ENCODE data around the gene SRP68.

The SRP68 gene

GRCh38 chr17:76034428-76035350 lies 37.6 kb downstream of the SRP68 start:
- Histone ChIP-seq H3K27me3 (ENCODE audit: control insufficient read depth, insufficient read depth, low read length) (no peaks in the 10 kb centered on the region), H3K9me3 (replicated peaks; ENCODE audit: low read length) (no peaks in the 10 kb centered on the region), H3K9ac (ENCODE audit: low read depth, low read length) (no peak overlapping the region), H3K36me3 (ENCODE audit: insufficient read depth, low read length) (peaks cover 14% of the 10 kb centered on the region), H3K4me2 (ENCODE audit: low read length) (no peak overlapping the region), H3K4me3 (ENCODE audit: low read length) (no peak overlapping the region), H3K4me1 (ENCODE audit: control insufficient read depth, insufficient read depth, low read length) (peaks cover 7% of the 10 kb centered on the region)

GRCh38 chr17:76033139-76033538 lies 39.2 kb downstream of the SRP68 start:
- Histone ChIP-seq H3K9me3 (replicated peaks; ENCODE audit: low read length) (no peaks in the 10 kb centered on the region), H3K9ac (ENCODE audit: low read depth, low read length) (no peak overlapping the region), H3K4me3 (ENCODE audit: low read length) (no peak overlapping the region), H3K4me1 (ENCODE audit: control insufficient read depth, insufficient read depth, low read length) (peaks cover 12% of the 10 kb centered on the region), H3K27me3 (ENCODE audit: control insufficient read depth, insufficient read depth, low read length) (no peaks in the 10 kb centered on the region), H3K36me3 (ENCODE audit: insufficient read depth, low read length) (peaks cover 4% of the 10 kb centered on the region), H3K4me2 (ENCODE audit: low read length) (no peak overlapping the region)

GRCh38 chr17:76032780-76033108 lies 39.6 kb downstream of the SRP68 start:
- no peak overlapping the region for H3K9ac ChIP-seq (ENCODE audit: low read depth, low read length)
- no peak overlapping the region for H3K4me3 ChIP-seq (ENCODE audit: low read length)
- peaks cover 12% of the 10 kb centered on the region for H3K4me1 ChIP-seq (ENCODE audit: control insufficient read depth, insufficient read depth, low read length)

GRCh38 chr17:76032073-76032779 lies 40.1 kb downstream of the SRP68 start:
- H3K4me3 ChIP-seq (ENCODE audit: low read length): no peak overlapping the region
- no peak overlapping the region for H3K9ac ChIP-seq (ENCODE audit: low read depth, low read length)
- H3K36me3 ChIP-seq (ENCODE audit: insufficient read depth, low read length): no peaks in the 10 kb centered on the region
- H3K27me3 ChIP-seq (ENCODE audit: control insufficient read depth, insufficient read depth, low read length): no peaks in the 10 kb centered on the region
- peaks cover 12% of the 10 kb centered on the region for H3K4me1 ChIP-seq (ENCODE audit: control insufficient read depth, insufficient read depth, low read length)
- no peak overlapping the region for H3K4me2 ChIP-seq (ENCODE audit: low read length)
- no peaks in the 10 kb centered on the region for H3K9me3 ChIP-seq (replicated peaks; ENCODE audit: low read length)

More at GRCh38 chr17:76032780-76033108, 39.6 kb downstream of the SRP68 start:
- Histone ChIP-seq H3K36me3 (ENCODE audit: insufficient read depth, low read length) (peaks cover under 1% of the 10 kb centered on the region), H3K27me3 (ENCODE audit: control insufficient read depth, insufficient read depth, low read length) (no peaks in the 10 kb centered on the region), H3K4me2 (ENCODE audit: low read length) (no peak overlapping the region), H3K9me3 (replicated peaks; ENCODE audit: low read length) (no peaks in the 10 kb centered on the region)

GRCh38 chr17:76027159-76027839 lies 45.0 kb downstream of the SRP68 start, which contains the start of gene EVPL:
Gene EVPL (minus strand): TSS chr17:76027306. CDS start chr17:76027198, 108 bp downstream.
- Histone ChIP-seq H3K4me1 (ENCODE audit: control insufficient read depth, insufficient read depth, low read length) (peaks cover 12% of the 10 kb centered on the region), H3K27me3 (ENCODE audit: control insufficient read depth, insufficient read depth, low read length) (no peaks in the 10 kb centered on the region), H3K4me2 (ENCODE audit: low read length) (no peak within 1 kb of the TSS), H3K4me3 (ENCODE audit: low read length) (no peak within 1 kb of the TSS), H3K9ac (ENCODE audit: low read depth, low read length) (no peak within 1 kb of the TSS), H3K36me3 (ENCODE audit: insufficient read depth, low read length) (no peaks in the 10 kb centered on the region), H3K9me3 (replicated peaks; ENCODE audit: low read length) (no peaks in the 10 kb centered on the region)

GRCh38 chr17:76026714-76027158 lies 45.6 kb downstream of the SRP68 start:
- Histone ChIP-seq H3K27me3 (ENCODE audit: control insufficient read depth, insufficient read depth, low read length) (no peaks in the 10 kb centered on the region), H3K36me3 (ENCODE audit: insufficient read depth, low read length) (no peaks in the 10 kb centered on the region), H3K4me3 (ENCODE audit: low read length) (no peak overlapping the region), H3K4me1 (ENCODE audit: control insufficient read depth, insufficient read depth, low read length) (peaks cover 12% of the 10 kb centered on the region), H3K9ac (ENCODE audit: low read depth, low read length) (no peak overlapping the region), H3K4me2 (ENCODE audit: low read length) (no peak overlapping the region), H3K9me3 (replicated peaks; ENCODE audit: low read length) (no peaks in the 10 kb centered on the region)

- no peaks in the 10 kb centered on the region for H3K9me3 ChIP-seq (replicated peaks; ENCODE audit: low read length)
- H3K4me1 ChIP-seq (ENCODE audit: control insufficient read depth, insufficient read depth, low read length): peaks cover 9% of the 10 kb centered on the region
- H3K4me2 ChIP-seq (ENCODE audit: low read length): no peak overlapping the region
- no peaks in the 10 kb centered on the region for H3K27me3 ChIP-seq (ENCODE audit: control insufficient read depth, insufficient read depth, low read length)
- H3K4me3 ChIP-seq (ENCODE audit: low read length): no peak overlapping the region
- no peaks in the 10 kb centered on the region for H3K36me3 ChIP-seq (ENCODE audit: insufficient read depth, low read length)
- H3K9ac ChIP-seq (ENCODE audit: low read depth, low read length): no peak overlapping the region
Observed at GRCh38 chr17:76025294-76025693, 47.0 kb downstream of the SRP68 start.

- Histone ChIP-seq H3K4me1 (ENCODE audit: control insufficient read depth, insufficient read depth, low read length) (peaks cover 2% of the 10 kb centered on the region), H3K4me2 (ENCODE audit: low read length) (no peak overlapping the region), H3K9ac (ENCODE audit: low read depth, low read length) (no peak overlapping the region), H3K9me3 (replicated peaks; ENCODE audit: low read length) (no peaks in the 10 kb centered on the region), H3K36me3 (ENCODE audit: insufficient read depth, low read length) (no peaks in the 10 kb centered on the region), H3K4me3 (ENCODE audit: low read length) (no peak overlapping the region), H3K27me3 (ENCODE audit: control insufficient read depth, insufficient read depth, low read length) (peaks cover 5% of the 10 kb centered on the region)
Observed at GRCh38 chr17:76024353-76024752, 48.0 kb downstream of the SRP68 start.

GRCh38 chr17:76023900-76024237 lies 48.4 kb downstream of the SRP68 start:
- peaks cover 5% of the 10 kb centered on the region for H3K27me3 ChIP-seq (ENCODE audit: control insufficient read depth, insufficient read depth, low read length)

GRCh38 chr17:76022973-76023899 lies 49.1 kb downstream of the SRP68 start:
- Histone ChIP-seq H3K4me3 (ENCODE audit: low read length) (no peak overlapping the region), H3K9ac (ENCODE audit: low read depth, low read length) (no peak overlapping the region), H3K9me3 (replicated peaks; ENCODE audit: low read length) (no peaks in the 10 kb centered on the region), H3K4me2 (ENCODE audit: low read length) (no peak overlapping the region), H3K36me3 (ENCODE audit: insufficient read depth, low read length) (no peaks in the 10 kb centered on the region), H3K27me3 (ENCODE audit: control insufficient read depth, insufficient read depth, low read length) (peaks cover 5% of the 10 kb centered on the region), H3K4me1 (ENCODE audit: control insufficient read depth, insufficient read depth, low read length) (no peaks in the 10 kb centered on the region)

More at GRCh38 chr17:76023900-76024237, 48.4 kb downstream of the SRP68 start:
- H3K36me3 ChIP-seq (ENCODE audit: insufficient read depth, low read length): no peaks in the 10 kb centered on the region
- H3K9me3 ChIP-seq (replicated peaks; ENCODE audit: low read length): no peaks in the 10 kb centered on the region
- H3K4me2 ChIP-seq (ENCODE audit: low read length): no peak overlapping the region
- no peak overlapping the region for H3K4me3 ChIP-seq (ENCODE audit: low read length)
- H3K4me1 ChIP-seq (ENCODE audit: control insufficient read depth, insufficient read depth, low read length): no peaks in the 10 kb centered on the region
- H3K9ac ChIP-seq (ENCODE audit: low read depth, low read length): no peak overlapping the region

Data from skeletal muscle satellite cell (primary cell).